ENCODE data around the gene EN1. TPM values are rescaled to one million over a fixed set of nuclear protein-coding genes. Genes with fewer than 3 reads are reported as not detected.

The EN1 gene
- total and polyA plus RNA-seq, 9 donors: not detected

DNA sequence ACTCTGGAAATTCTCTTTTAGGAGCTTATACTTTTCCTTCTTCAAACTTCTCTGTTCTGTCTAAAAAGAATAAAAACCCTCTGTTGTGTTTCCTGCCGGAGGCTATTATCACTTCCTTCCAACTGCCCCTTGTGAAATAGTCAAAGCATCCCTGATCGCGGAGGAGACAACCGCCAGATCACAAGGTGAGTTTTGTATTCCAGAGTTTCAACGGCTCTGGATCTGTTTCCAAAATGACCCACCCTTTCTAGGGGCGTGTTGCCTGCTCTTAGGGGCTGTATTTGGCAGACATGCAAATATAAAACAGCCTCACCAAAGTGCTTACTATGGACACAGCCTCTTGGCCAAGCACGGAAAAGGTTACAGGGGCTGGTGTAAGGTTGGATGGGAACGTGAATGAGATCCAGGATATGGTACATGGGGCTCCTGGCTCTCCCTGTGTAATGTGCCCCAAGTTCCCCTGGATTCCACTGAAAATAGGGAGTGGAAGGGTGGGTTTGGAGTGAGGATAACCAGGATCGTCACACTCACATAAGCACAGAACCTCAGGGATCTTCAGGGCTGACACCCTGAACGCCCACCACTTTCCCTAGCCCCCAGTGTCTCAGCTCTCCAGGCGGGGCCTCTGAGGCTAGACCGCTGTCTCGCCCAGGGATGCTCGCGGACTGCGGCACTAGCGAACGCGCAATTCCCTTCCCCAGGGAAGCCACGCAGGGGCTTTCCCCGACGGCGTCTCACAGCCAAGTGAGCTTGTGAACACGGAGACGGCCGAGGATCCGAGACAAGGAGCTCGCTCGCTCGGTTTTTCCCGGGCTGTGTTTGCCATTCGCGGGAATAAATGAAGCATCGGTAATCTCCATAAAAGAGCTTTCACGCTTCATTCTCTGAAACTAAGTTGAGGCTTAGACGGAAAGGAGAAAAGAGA, 14.4 kb downstream of the EN1 start:
- Histone ChIP-seq H3K9me3 (no peaks in the 10 kb centered on the region), H3K36me3 (no peaks in the 10 kb centered on the region), H3K27me3 (no peaks in the 10 kb centered on the region), H3K4me1 (ENCODE audit: insufficient read depth) (peaks cover 2% of the 10 kb centered on the region), H3K4me3 (no peak overlapping the region), H3K27ac (no peak overlapping the region)
- no peak for TF ChIP-seq POLR2A (IDR thresholded peaks at IDR 0.05)
- no peak for TF ChIP-seq EP300 (IDR thresholded peaks at IDR 0.05)
- TF ChIP-seq, protein P1, sequence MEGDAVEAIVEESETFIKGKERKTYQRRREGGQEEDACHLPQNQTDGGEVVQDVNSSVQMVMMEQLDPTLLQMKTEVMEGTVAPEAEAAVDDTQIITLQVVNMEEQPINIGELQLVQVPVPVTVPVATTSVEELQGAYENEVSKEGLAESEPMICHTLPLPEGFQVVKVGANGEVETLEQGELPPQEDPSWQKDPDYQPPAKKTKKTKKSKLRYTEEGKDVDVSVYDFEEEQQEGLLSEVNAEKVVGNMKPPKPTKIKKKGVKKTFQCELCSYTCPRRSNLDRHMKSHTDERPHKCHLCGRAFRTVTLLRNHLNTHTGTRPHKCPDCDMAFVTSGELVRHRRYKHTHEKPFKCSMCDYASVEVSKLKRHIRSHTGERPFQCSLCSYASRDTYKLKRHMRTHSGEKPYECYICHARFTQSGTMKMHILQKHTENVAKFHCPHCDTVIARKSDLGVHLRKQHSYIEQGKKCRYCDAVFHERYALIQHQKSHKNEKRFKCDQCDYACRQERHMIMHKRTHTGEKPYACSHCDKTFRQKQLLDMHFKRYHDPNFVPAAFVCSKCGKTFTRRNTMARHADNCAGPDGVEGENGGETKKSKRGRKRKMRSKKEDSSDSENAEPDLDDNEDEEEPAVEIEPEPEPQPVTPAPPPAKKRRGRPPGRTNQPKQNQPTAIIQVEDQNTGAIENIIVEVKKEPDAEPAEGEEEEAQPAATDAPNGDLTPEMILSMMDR (IDR thresholded peaks at IDR 0.05): no peak
- 2 to 10% (median 9%) methylated on average over 35 to 36 of the region's 36 CpGs for WGBS, 3 donors
- no peak for DNase-seq
- intact Hi-C loops (cut with DNase I): no loop called here

DNA sequence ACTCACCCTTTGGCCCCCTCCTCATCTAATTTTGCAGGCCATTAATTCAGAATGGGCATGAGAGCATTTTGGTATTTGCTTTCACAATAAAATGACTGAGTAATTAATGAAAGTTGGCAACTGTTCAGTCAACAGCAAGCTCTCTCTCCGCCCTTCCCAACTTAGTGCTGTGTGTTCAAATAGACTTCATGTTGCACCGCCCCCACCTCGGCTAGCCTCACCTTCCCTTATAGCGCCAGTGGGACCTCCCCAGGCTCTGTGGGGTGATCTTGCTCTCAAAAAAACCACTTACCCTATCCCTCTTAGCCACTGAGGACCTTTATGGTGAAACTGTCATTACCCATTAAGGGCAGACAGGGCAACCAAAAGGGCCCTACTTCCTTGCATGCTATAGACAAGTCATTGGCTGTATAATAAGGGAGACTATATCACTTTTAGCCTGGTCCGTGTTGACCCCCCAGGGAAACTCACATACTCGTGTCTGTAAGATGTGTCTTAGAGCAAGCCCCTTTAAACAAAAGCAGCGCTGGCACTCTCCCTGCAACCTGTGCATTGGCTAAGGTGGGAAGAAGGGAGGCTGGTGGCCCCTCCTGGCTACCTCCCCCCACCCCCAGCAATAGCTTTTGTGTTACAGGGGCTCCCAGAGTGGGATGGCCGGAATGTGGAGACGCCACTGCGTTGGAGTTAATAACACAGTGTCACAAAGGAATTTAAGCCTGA, 15.2 kb downstream of the EN1 start:
- H3K27ac ChIP-seq: no peak overlapping the region
- no peak overlapping the region for H3K4me3 ChIP-seq
- peaks cover 2% of the 10 kb centered on the region for H3K4me1 ChIP-seq (ENCODE audit: insufficient read depth)
- H3K27me3 ChIP-seq: no peaks in the 10 kb centered on the region
- no peaks in the 10 kb centered on the region for H3K9me3 ChIP-seq
- TF ChIP-seq EP300 (IDR thresholded peaks at IDR 0.05): no peak
- no peak for TF ChIP-seq POLR2A (IDR thresholded peaks at IDR 0.05)
- TF ChIP-seq, protein P1 (IDR thresholded peaks at IDR 0.05): no peak
- WGBS, 3 donors: 10 to 26% (median 20%) methylated on average over 10 of the region's 10 CpGs
- DNase-seq: no peak
- no peaks in the 10 kb centered on the region for H3K36me3 ChIP-seq
- intact Hi-C loops (cut with DNase I): no loop called here

DNA sequence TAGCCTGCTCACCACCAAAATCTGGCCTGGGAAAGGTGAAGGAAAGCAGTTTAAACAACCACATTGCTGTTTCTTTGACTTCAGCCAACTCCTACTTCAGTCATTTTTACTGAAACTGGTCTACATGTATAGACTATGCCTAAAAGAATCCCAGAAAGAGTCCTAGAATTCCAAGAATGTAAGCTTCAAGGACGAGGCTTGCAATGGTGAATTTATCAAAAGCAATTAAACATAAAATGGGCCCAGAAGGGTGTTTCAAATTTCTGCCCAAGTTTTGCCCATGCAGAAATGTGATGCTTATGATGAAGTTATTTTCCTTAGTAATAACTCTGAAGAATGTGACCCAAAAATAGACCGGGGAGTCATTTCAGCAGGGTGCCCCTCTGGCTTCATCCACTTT, 16.6 kb downstream of the EN1 start:
- Histone ChIP-seq H3K36me3 (no peaks in the 10 kb centered on the region), H3K4me3 (no peak overlapping the region), H3K27me3 (no peaks in the 10 kb centered on the region), H3K27ac (no peak overlapping the region), H3K4me1 (ENCODE audit: insufficient read depth) (peaks cover 2% of the 10 kb centered on the region), H3K9me3 (no peaks in the 10 kb centered on the region)
- WGBS, 3 donors: 22 to 40% (median 35%) methylated on average over 2 of the region's 2 CpGs
- DNase-seq: no peak
- TF ChIP-seq, protein P1 (IDR thresholded peaks at IDR 0.05): no peak
- TF ChIP-seq EP300 (IDR thresholded peaks at IDR 0.05): no peak
- intact Hi-C loops (cut with DNase I): no loop called here

DNA sequence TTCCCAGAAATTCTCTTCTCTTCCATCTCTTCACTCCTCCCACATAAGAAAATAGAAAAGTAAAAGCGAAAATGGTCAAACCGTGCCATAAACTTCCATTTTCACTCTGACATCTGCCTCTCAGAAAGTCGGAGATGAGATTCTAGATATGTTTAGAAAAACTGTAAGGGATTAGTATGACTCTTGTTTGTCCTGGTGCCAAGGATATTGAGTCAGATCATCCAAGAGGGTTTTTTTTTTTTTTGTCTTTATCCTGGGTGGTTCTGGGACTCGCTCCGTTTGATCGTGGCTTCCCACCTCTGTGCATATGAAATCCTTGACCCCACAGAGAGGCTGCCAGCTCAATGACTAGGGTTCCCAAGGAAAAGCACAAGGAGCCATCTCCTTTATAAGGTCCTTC, 17.3 kb downstream of the EN1 start:
- DNase-seq: no peak
- H3K36me3 ChIP-seq: no peaks in the 10 kb centered on the region
- intact Hi-C loops (cut with DNase I): no loop called here
- H3K4me1 ChIP-seq (ENCODE audit: insufficient read depth): no peaks in the 10 kb centered on the region
- TF ChIP-seq, protein P1 (IDR thresholded peaks at IDR 0.05): no peak
- TF ChIP-seq EP300 (IDR thresholded peaks at IDR 0.05) (no peak), POLR2A (IDR thresholded peaks at IDR 0.05) (no peak)
- H3K27ac ChIP-seq: no peak overlapping the region
- H3K27me3 ChIP-seq: no peaks in the 10 kb centered on the region
- H3K4me3 ChIP-seq: no peak overlapping the region
- H3K9me3 ChIP-seq: no peaks in the 10 kb centered on the region
- 75 to 80% (median 77%) methylated on average over 6 of the region's 6 CpGs for WGBS, 3 donors
